AG09309 (cell line): Measurements from ENCODE around the gene CEMIP.
"Not testable (repeated sequence)": the region's sequence is repeated elsewhere in the genome, so short reads cannot be mapped to it uniquely, and the experiment has no call there.

Experiments used
- DNase-seq: peaks from one replicate; pipeline ENCODE4 v3.0.0-alpha.2; 2010; ENCODE audit warnings: low read depth
- H3K4me3 ChIP-seq: 2 replicates; pipeline ENCODE4 v1.5.1; 2011; ENCODE audit warnings: mild to moderate bottlenecking, low read depth, low read length, moderate library complexity; ENCODE audit not compliant: control insufficient read depth
- CTCF ChIP-seq: IDR thresholded peaks from 2 replicates; pipeline ENCODE4 v1.5.1; 2011; ENCODE audit warnings: mild to moderate bottlenecking, low read depth, low read length, inconsistent platforms; ENCODE audit not compliant: insufficient read depth, control insufficient read depth; ENCODE audit errors: missing control alignments

CEMIP gene

GRCh38 chr15:80949756-80950155 lies 170.6 kb downstream of the CEMIP start:
- no peak for DNase-seq
- H3K4me3 ChIP-seq, result no peak overlapping the region
- no peak for TF ChIP-seq CTCF

- no peak for DNase-seq
- H3K4me3 ChIP-seq, result no peak overlapping the region
- no peak for TF ChIP-seq CTCF
Observed at GRCh38 chr15:80950291-80951078, 171.3 kb downstream of the CEMIP start.

GRCh38 chr15:80951941-80952340 lies 172.8 kb downstream of the CEMIP start:
- no peak overlapping the region for H3K4me3 ChIP-seq
- no peak for DNase-seq
- TF ChIP-seq CTCF, result no peak

- no peak for TF ChIP-seq CTCF
- no peak for DNase-seq
Observed at GRCh38 chr15:80953001-80953952, 174.1 kb downstream of the CEMIP start.

GRCh38 chr15:80953953-80954778 lies 175.0 kb downstream of the CEMIP start:
- DNase-seq, result no peak

More at GRCh38 chr15:80953001-80953952, 174.1 kb downstream of the CEMIP start:
- no peak overlapping the region for H3K4me3 ChIP-seq

GRCh38 chr15:80955571-80956452 lies 176.6 kb downstream of the CEMIP start:
- DNase-seq, result peak; percentile 81
- not testable (repeated sequence) for H3K4me3 ChIP-seq

More at GRCh38 chr15:80953953-80954778, 175.0 kb downstream of the CEMIP start:
- no peak overlapping the region for H3K4me3 ChIP-seq
- no peak for TF ChIP-seq CTCF
